Measurements from ENCODE around the gene FOXA3. TPM values are rescaled to one million over a fixed set of nuclear protein-coding genes. Genes with fewer than 3 reads are reported as not detected.

The FOXA3 gene
- total and polyA plus RNA-seq, 2 experiments from 2014 or later: not detected

- Histone ChIP-seq H4K20me1 (ENCODE audit: insufficient read depth) (no peaks in the 10 kb centered on the region), H3K4me2 (ENCODE audit: unreplicated experiment) (no peak overlapping the region), H3K9me3 (ENCODE audit: low read depth) (no peaks in the 10 kb centered on the region), H2AFZ (no peak overlapping the region), H3F3A (ENCODE audit: insufficient read depth) (no peaks in the 10 kb centered on the region), H3K4me1 (ENCODE audit: insufficient read depth) (no peaks in the 10 kb centered on the region), H3K9ac (no peak overlapping the region), H3K36me3 (ENCODE audit: low read depth) (no peaks in the 10 kb centered on the region), H3K79me2 (ENCODE audit: insufficient read depth) (no peaks in the 10 kb centered on the region), H3K27me3 (replicated peaks; ENCODE audit: insufficient read depth) (peaks cover 14% of the 10 kb centered on the region; the same call in 1 of the 2 replicates), H3K27ac (no peak overlapping the region), H3K9me2 (ENCODE audit: insufficient read depth) (no peaks in the 10 kb centered on the region), H3K4me3 (no peak overlapping the region)
- in situ Hi-C loops (cut with MboI): no loop called here
- DNase-seq: no peak
- TF ChIP-seq EZH2 (IDR thresholded peaks at IDR 0.05; ENCODE audit: insufficient read depth, poor library complexity, severe bottlenecking) (no peak), EZH2phosphoT487 (IDR thresholded peaks at IDR 0.05; ENCODE audit: insufficient read depth, low read depth) (no peak)
- WGBS, 2 experiments (ENCODE audit: low coverage in 1 of 2, low lambda C conversion rate in 2 of 2, missing lambda C conversion rate in 2 of 2): 75 to 76% methylated on average over 7 of the region's 7 CpGs
These were observed 55.6 kb downstream of the FOXA3 start for GRCh38 chr19:45919678-45920077.

GRCh38 chr19:45920458-45920857, 56.3 kb downstream of the FOXA3 start:
- in situ Hi-C loops (cut with MboI): no loop called here
- H3K36me3 ChIP-seq (ENCODE audit: low read depth): no peaks in the 10 kb centered on the region
- H3K27me3 ChIP-seq (replicated peaks; ENCODE audit: insufficient read depth): peaks cover 14% of the 10 kb centered on the region; the same call in 1 of the 2 replicates
- no peak overlapping the region for H2AFZ ChIP-seq
- no peaks in the 10 kb centered on the region for H3K9me3 ChIP-seq (ENCODE audit: low read depth)
- no peak overlapping the region for H3K4me2 ChIP-seq (ENCODE audit: unreplicated experiment)
- no peak overlapping the region for H3K27ac ChIP-seq
- H3K9me2 ChIP-seq (ENCODE audit: insufficient read depth): no peaks in the 10 kb centered on the region
- DNase-seq: no peak
- H3K9ac ChIP-seq: no peak overlapping the region
- H3K4me3 ChIP-seq: no peak overlapping the region
- TF ChIP-seq EZH2 (IDR thresholded peaks at IDR 0.05; ENCODE audit: insufficient read depth, poor library complexity, severe bottlenecking) (no peak), EZH2phosphoT487 (IDR thresholded peaks at IDR 0.05; ENCODE audit: insufficient read depth, low read depth) (no peak)
- H3K79me2 ChIP-seq (ENCODE audit: insufficient read depth): no peaks in the 10 kb centered on the region
- no peaks in the 10 kb centered on the region for H3F3A ChIP-seq (ENCODE audit: insufficient read depth)
- no peaks in the 10 kb centered on the region for H3K4me1 ChIP-seq (ENCODE audit: insufficient read depth)
- WGBS, 2 experiments (ENCODE audit: low coverage in 1 of 2, low lambda C conversion rate in 2 of 2, missing lambda C conversion rate in 2 of 2): 49 to 59% methylated on average over 7 to 8 of the region's 8 CpGs
- H4K20me1 ChIP-seq (ENCODE audit: insufficient read depth): no peaks in the 10 kb centered on the region

DNA sequence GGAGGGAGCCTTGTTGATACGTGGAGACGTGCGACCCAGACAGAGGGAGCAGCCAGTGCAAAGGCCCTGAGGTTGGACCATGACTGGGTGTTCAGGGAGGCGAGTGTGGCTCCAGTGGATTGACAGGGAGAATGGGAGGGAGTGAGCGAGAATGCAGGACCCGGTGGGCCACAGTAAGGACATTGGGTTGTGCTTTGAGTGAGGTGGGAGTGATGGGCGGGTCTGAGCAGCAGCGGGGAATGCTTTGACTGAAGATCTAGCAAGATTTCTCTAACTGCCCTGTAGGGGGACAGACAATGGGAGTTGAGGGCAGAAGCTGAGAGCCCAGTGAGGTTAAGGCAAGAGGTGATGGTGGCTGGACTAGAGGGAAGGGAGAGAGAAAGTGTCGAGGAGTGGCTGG, 58.2 kb downstream of the FOXA3 start:
- Histone ChIP-seq H3K27ac (no peak overlapping the region), H3K36me3 (ENCODE audit: low read depth) (no peaks in the 10 kb centered on the region), H3K9me3 (ENCODE audit: low read depth) (no peaks in the 10 kb centered on the region), H3K9ac (no peak overlapping the region), H4K20me1 (ENCODE audit: insufficient read depth) (no peaks in the 10 kb centered on the region), H3K9me2 (ENCODE audit: insufficient read depth) (no peaks in the 10 kb centered on the region), H3K4me1 (ENCODE audit: insufficient read depth) (no peaks in the 10 kb centered on the region), H3K27me3 (replicated peaks; ENCODE audit: insufficient read depth) (peaks cover 13% of the 10 kb centered on the region; the same call in 1 of the 2 replicates), H2AFZ (no peak overlapping the region), H3K4me2 (ENCODE audit: unreplicated experiment) (no peak overlapping the region), H3F3A (ENCODE audit: insufficient read depth) (no peaks in the 10 kb centered on the region), H3K4me3 (no peak overlapping the region), H3K79me2 (ENCODE audit: insufficient read depth) (no peaks in the 10 kb centered on the region)
- WGBS, 2 experiments (ENCODE audit: low coverage in 1 of 2, low lambda C conversion rate in 2 of 2, missing lambda C conversion rate in 2 of 2): 35 to 40% methylated on average over 9 of the region's 9 CpGs
- DNase-seq: peak; percentile 22
- in situ Hi-C loops (cut with MboI): no loop called here
- TF ChIP-seq EZH2 (IDR thresholded peaks at IDR 0.05; ENCODE audit: insufficient read depth, poor library complexity, severe bottlenecking) (no peak), EZH2phosphoT487 (IDR thresholded peaks at IDR 0.05; ENCODE audit: insufficient read depth, low read depth) (no peak)

Other genes with a start within 250 kb of the FOXA3 start
- gene EML2, start 224.9 kb upstream of the FOXA3 start, total RNA-seq (2014; rRNA removed; shearing (Covaris generic)): 24.4 and 27.5 TPM in 2 replicates
- gene EML2, start 224.9 kb upstream of the FOXA3 start, polyA plus RNA-seq (2016; fragmentation: Nextera tagmentation; extraction: Ambion mirVana): 6.6 and 8.3 TPM in 2 replicates
- gene GIPR, start 196.1 kb upstream of the FOXA3 start, total RNA-seq (2014; rRNA removed; shearing (Covaris generic)): not detected in 2 replicates
- not detected in 2 replicates for gene GIPR, start 196.1 kb upstream of the FOXA3 start, polyA plus RNA-seq (2016; fragmentation: Nextera tagmentation; extraction: Ambion mirVana)
- gene SNRPD2, start 172.4 kb upstream of the FOXA3 start, total RNA-seq (2014; rRNA removed; shearing (Covaris generic)): 129 and 152 TPM in 2 replicates
- gene SNRPD2, start 172.4 kb upstream of the FOXA3 start, polyA plus RNA-seq (2016; fragmentation: Nextera tagmentation; extraction: Ambion mirVana): 544 and 545 TPM in 2 replicates
- 8.6 and 13.2 TPM in 2 replicates for gene QPCTL, start 171.7 kb upstream of the FOXA3 start, total RNA-seq (2014; rRNA removed; shearing (Covaris generic))
- 7.4 and 7.6 TPM in 2 replicates for gene QPCTL, start 171.7 kb upstream of the FOXA3 start, polyA plus RNA-seq (2016; fragmentation: Nextera tagmentation; extraction: Ambion mirVana)
- gene FBXO46, start 133.4 kb upstream of the FOXA3 start, total RNA-seq (2014; rRNA removed; shearing (Covaris generic)): 6.3 and 9.1 TPM in 2 replicates
- 3.1 and 3.3 TPM in 2 replicates for gene FBXO46, start 133.4 kb upstream of the FOXA3 start, polyA plus RNA-seq (2016; fragmentation: Nextera tagmentation; extraction: Ambion mirVana)
- not detected in 2 replicates for gene MEIOSIN, start 130.9 kb upstream of the FOXA3 start, total RNA-seq (2014; rRNA removed; shearing (Covaris generic))
- gene MEIOSIN, start 130.9 kb upstream of the FOXA3 start, polyA plus RNA-seq (2016; fragmentation: Nextera tagmentation; extraction: Ambion mirVana): not detected in 2 replicates
- 14.4 and 16.8 TPM in 2 replicates for gene SIX5, start 95.1 kb upstream of the FOXA3 start, total RNA-seq (2014; rRNA removed; shearing (Covaris generic))
- gene SIX5, start 95.1 kb upstream of the FOXA3 start, polyA plus RNA-seq (2016; fragmentation: Nextera tagmentation; extraction: Ambion mirVana): 6.1 and 8.2 TPM in 2 replicates
- 26.6 and 34.4 TPM in 2 replicates for gene DMPK, start 81.8 kb upstream of the FOXA3 start, total RNA-seq (2014; rRNA removed; shearing (Covaris generic))
- 13.0 and 15.3 TPM in 2 replicates for gene DMPK, start 81.8 kb upstream of the FOXA3 start, polyA plus RNA-seq (2016; fragmentation: Nextera tagmentation; extraction: Ambion mirVana)
- gene DMWD, start 71.5 kb upstream of the FOXA3 start, total RNA-seq (2014; rRNA removed; shearing (Covaris generic)): 32.2 and 32.6 TPM in 2 replicates
- 11.5 and 14.5 TPM in 2 replicates for gene DMWD, start 71.5 kb upstream of the FOXA3 start, polyA plus RNA-seq (2016; fragmentation: Nextera tagmentation; extraction: Ambion mirVana)
- not detected in 2 replicates for gene RSPH6A, start 49.0 kb upstream of the FOXA3 start, total RNA-seq (2014; rRNA removed; shearing (Covaris generic))
- not detected in 2 replicates for gene RSPH6A, start 49.0 kb upstream of the FOXA3 start, polyA plus RNA-seq (2016; fragmentation: Nextera tagmentation; extraction: Ambion mirVana)
- gene SYMPK, start 1.2 kb upstream of the FOXA3 start, total RNA-seq (2014; rRNA removed; shearing (Covaris generic)): 28.1 and 81.4 TPM in 2 replicates
- 14.8 and 17.8 TPM in 2 replicates for gene SYMPK, start 1.2 kb upstream of the FOXA3 start, polyA plus RNA-seq (2016; fragmentation: Nextera tagmentation; extraction: Ambion mirVana)
- 39.3 and 53.8 TPM in 2 replicates for gene IRF2BP1, start 21.8 kb downstream of the FOXA3 start, total RNA-seq (2014; rRNA removed; shearing (Covaris generic))
- 7.8 and 8.6 TPM in 2 replicates for gene IRF2BP1, start 21.8 kb downstream of the FOXA3 start, polyA plus RNA-seq (2016; fragmentation: Nextera tagmentation; extraction: Ambion mirVana)
- 3.5 and 7.7 TPM in 2 replicates for gene MYPOP, start 38.3 kb downstream of the FOXA3 start, total RNA-seq (2014; rRNA removed; shearing (Covaris generic))
- 1.2 and 1.6 TPM in 2 replicates for gene MYPOP, start 38.3 kb downstream of the FOXA3 start, polyA plus RNA-seq (2016; fragmentation: Nextera tagmentation; extraction: Ambion mirVana)
- gene NANOS2, start 50.5 kb downstream of the FOXA3 start, total RNA-seq (2014; rRNA removed; shearing (Covaris generic)): not detected in 2 replicates
- gene NANOS2, start 50.5 kb downstream of the FOXA3 start, polyA plus RNA-seq (2016; fragmentation: Nextera tagmentation; extraction: Ambion mirVana): not detected in 2 replicates
- gene NOVA2, start 109.5 kb downstream of the FOXA3 start, total RNA-seq (2014; rRNA removed; shearing (Covaris generic)): not detected in 2 replicates
- not detected in 2 replicates for gene NOVA2, start 109.5 kb downstream of the FOXA3 start, polyA plus RNA-seq (2016; fragmentation: Nextera tagmentation; extraction: Ambion mirVana)
- gene CCDC61, start 131.1 kb downstream of the FOXA3 start, total RNA-seq (2014; rRNA removed; shearing (Covaris generic)): 6.9 and 9.0 TPM in 2 replicates
- 1.6 and 2.6 TPM in 2 replicates for gene CCDC61, start 131.1 kb downstream of the FOXA3 start, polyA plus RNA-seq (2016; fragmentation: Nextera tagmentation; extraction: Ambion mirVana)
- gene PGLYRP1, start 158.7 kb downstream of the FOXA3 start, total RNA-seq (2014; rRNA removed; shearing (Covaris generic)): not detected in 2 replicates
- gene PGLYRP1, start 158.7 kb downstream of the FOXA3 start, polyA plus RNA-seq (2016; fragmentation: Nextera tagmentation; extraction: Ambion mirVana): not detected in 2 replicates
- gene IGFL4, start 176.7 kb downstream of the FOXA3 start, total RNA-seq (2014; rRNA removed; shearing (Covaris generic)): not detected in 2 replicates
- not detected in 2 replicates for gene IGFL4, start 176.7 kb downstream of the FOXA3 start, polyA plus RNA-seq (2016; fragmentation: Nextera tagmentation; extraction: Ambion mirVana)